ENCODE results near the gene TIMM29.
A peak's percentile ranks its signal among the peaks of the same experiment; 100 is the strongest.
"Not testable (repeated sequence)": the region's sequence is repeated elsewhere in the genome, so short reads cannot be mapped to it uniquely, and the experiment has no call there.

The TIMM29 gene

GRCh38 chr19:10936661-10937084, 8.1 kb downstream of the TIMM29 start:
- DNase-seq (ENCODE audit: low read depth in 1 of 2, low spot score in 1 of 2): peak in 1 of 2 donors; percentile 30

GRCh38 chr19:10941649-10942048, 13.0 kb downstream of the TIMM29 start:
- DNase-seq (ENCODE audit: low read depth in 1 of 2, low spot score in 1 of 2): not testable (repeated sequence)

- not testable (repeated sequence) for DNase-seq (ENCODE audit: low read depth in 1 of 2, low spot score in 1 of 2)
Measured at GRCh38 chr19:10943412-10943811, 14.8 kb downstream of the TIMM29 start.

- DNase-seq (ENCODE audit: low read depth in 1 of 2, low spot score in 1 of 2): no peak
Measured at GRCh38 chr19:10945264-10945663, 16.7 kb downstream of the TIMM29 start.

- no peak for DNase-seq (ENCODE audit: low read depth in 1 of 2, low spot score in 1 of 2)
Measured at GRCh38 chr19:10946958-10947657, 18.5 kb downstream of the TIMM29 start.

- DNase-seq (ENCODE audit: low read depth in 1 of 2, low spot score in 1 of 2): no peak
Measured at GRCh38 chr19:10952809-10953208, 24.2 kb downstream of the TIMM29 start.

- not testable (repeated sequence) for DNase-seq (ENCODE audit: low read depth in 1 of 2, low spot score in 1 of 2)
Measured at GRCh38 chr19:10959277-10959968, 30.8 kb downstream of the TIMM29 start.

GRCh38 chr19:10960314-10961072, 31.9 kb downstream of the TIMM29 start, which contains the start of gene SMARCA4:
SMARCA4 (plus strand) TSS chr19:10961030; CDS start chr19:10984152, 23,122 bp downstream.
- peak; percentile 96 to 97 for DNase-seq (ENCODE audit: low read depth in 1 of 2, low spot score in 1 of 2)

- DNase-seq (ENCODE audit: low read depth in 1 of 2, low spot score in 1 of 2): peak in 1 of 2 donors; percentile 21
Measured at GRCh38 chr19:10961073-10961860, 32.7 kb downstream of the TIMM29 start.

GRCh38 chr19:10962863-10963262, 34.3 kb downstream of the TIMM29 start:
- DNase-seq (ENCODE audit: low read depth in 1 of 2, low spot score in 1 of 2): no peak

GRCh38 chr19:10963865-10964264, 35.3 kb downstream of the TIMM29 start:
- DNase-seq (ENCODE audit: low read depth in 1 of 2, low spot score in 1 of 2): no peak

GRCh38 chr19:10964903-10965302, 36.3 kb downstream of the TIMM29 start:
- no peak for DNase-seq (ENCODE audit: low read depth in 1 of 2, low spot score in 1 of 2)

GRCh38 chr19:10965398-10965797, 36.8 kb downstream of the TIMM29 start:
- no peak for DNase-seq (ENCODE audit: low read depth in 1 of 2, low spot score in 1 of 2)

- no peak for DNase-seq (ENCODE audit: low read depth in 1 of 2, low spot score in 1 of 2)
Measured at GRCh38 chr19:10966809-10967208, 38.2 kb downstream of the TIMM29 start.

GRCh38 chr19:10968527-10969135, 40.0 kb downstream of the TIMM29 start:
- DNase-seq (ENCODE audit: low read depth in 1 of 2, low spot score in 1 of 2): no peak

GRCh38 chr19:10971107-10971726, 42.6 kb downstream of the TIMM29 start:
- no peak for DNase-seq (ENCODE audit: low read depth in 1 of 2, low spot score in 1 of 2)

GRCh38 chr19:10975374-10976130, 46.9 kb downstream of the TIMM29 start:
- DNase-seq (ENCODE audit: low read depth in 1 of 2, low spot score in 1 of 2): no peak

GRCh38 chr19:10976131-10976892, 47.7 kb downstream of the TIMM29 start:
- DNase-seq (ENCODE audit: low read depth in 1 of 2, low spot score in 1 of 2): no peak

GRCh38 chr19:10977742-10978092, 49.1 kb downstream of the TIMM29 start:
- DNase-seq (ENCODE audit: low read depth in 1 of 2, low spot score in 1 of 2): no peak

All from activated CD4-positive, alpha-beta T cell treated with anti-CD3 and anti-CD28 coated beads, Interleukin-2, amount 50 U/mL, for 24 hours (primary cell).